ENCODE results near the gene CACNA1B. TPM values are rescaled to one million over a fixed set of nuclear protein-coding genes. Genes with fewer than 3 reads are reported as not detected.
A peak's percentile ranks its signal among the peaks of the same experiment; 100 is the strongest.
"Not testable (repeated sequence)": the region's sequence is repeated elsewhere in the genome, so short reads cannot be mapped to it uniquely, and the experiment has no call there.

Gene CACNA1B
- total RNA-seq, 1 donor from 2014 or later = 0.46 TPM

DNA sequence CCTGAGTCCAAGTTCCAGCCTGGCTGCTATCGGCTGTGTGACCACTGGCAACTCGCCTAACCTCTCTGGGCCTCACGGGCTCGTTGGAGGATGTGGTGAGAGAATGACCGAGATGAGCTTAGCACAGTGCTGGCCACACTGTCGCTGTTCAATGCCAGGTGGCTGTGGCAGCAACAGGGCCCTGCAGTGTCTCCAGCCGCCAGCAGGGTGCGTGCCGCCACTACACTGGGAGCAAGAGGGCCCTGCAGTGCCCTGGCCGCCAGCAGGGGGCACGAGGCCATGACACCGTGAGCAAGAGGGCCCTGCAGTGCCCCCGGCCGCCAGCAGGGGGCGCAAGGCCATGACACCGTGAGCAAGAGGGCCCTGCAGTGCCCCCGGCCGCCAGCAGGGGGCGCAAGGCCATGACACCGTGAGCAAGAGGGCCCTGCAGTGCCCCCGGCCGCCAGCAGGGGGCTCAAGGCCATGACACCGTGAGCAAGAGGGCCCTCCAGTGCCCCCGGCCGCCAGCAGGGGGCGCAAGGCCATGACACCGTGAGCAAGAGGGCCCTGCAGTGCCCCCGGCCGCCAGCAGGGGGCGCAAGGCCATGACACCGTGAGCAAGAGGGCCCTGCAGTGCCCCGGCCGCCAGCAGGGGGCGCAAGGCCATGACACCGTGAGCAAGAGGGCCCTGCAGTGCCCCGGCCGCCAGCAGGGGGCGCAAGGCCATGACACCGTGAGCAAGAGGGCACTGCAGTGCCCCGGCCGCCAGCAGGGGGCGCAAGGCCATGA is 248.7 kb downstream of the CACNA1B start:
- ATAC-seq (ENCODE audit: poor library complexity); intact Hi-C loops (cut with DNase I); DNase-seq: not testable (repeated sequence)

DNA sequence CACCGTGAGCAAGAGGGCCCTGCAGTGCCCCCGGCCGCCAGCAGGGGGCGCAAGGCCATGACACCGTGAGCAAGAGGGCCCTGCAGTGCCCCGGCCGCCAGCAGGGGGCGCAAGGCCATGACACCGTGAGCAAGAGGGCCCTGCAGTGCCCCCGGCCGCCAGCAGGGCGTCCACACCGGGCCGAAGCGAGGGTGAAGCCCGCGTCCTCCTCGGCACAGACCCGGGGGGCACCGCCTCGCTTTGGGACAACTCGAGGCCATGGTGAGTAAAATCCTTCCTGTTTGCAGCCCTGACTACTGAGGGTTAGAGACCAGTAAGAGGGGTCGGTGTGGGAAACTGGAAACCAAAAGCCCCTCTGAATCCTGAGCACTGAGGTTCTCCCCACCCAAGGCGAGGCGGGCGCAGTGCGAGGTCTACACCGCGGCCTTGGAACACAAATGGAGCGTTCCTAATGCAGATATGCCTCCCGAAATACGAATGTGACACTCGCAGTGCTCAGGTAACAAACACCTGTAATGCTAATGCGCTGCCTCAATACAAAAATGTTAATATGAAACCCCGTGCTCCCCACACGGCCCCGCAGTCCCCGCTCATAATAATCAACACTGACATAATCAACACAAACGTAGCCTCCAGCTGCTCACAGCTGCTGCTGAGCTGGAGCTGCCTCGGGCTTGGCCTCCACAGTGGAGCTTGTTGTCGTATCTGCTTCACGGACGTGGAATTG is 249.4 kb downstream of the CACNA1B start:
- ATAC-seq (ENCODE audit: poor library complexity); DNase-seq; intact Hi-C loops (cut with DNase I): not testable (repeated sequence)

DNA sequence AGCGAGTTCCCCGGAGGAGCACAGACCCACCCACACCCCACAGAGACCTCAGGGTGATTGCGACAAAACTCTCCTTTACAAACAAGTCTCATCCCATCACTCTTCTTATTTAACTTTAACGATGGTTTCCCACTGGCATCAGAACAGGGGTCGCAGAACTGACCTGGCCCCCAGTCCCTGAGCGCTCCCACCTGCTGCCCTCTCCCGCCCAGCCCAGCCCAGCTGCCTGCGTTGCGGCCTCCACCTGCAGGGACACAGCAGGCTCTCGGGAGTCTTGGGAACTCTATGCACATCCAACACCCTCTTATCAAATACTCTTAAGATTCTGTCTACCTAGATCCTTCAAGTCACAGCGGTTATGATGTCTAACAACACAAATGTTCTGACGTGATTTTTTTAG is 250.4 kb downstream of the CACNA1B start:
- intact Hi-C loops (cut with DNase I); DNase-seq; ATAC-seq (ENCODE audit: poor library complexity): not testable (repeated sequence)

DNA sequence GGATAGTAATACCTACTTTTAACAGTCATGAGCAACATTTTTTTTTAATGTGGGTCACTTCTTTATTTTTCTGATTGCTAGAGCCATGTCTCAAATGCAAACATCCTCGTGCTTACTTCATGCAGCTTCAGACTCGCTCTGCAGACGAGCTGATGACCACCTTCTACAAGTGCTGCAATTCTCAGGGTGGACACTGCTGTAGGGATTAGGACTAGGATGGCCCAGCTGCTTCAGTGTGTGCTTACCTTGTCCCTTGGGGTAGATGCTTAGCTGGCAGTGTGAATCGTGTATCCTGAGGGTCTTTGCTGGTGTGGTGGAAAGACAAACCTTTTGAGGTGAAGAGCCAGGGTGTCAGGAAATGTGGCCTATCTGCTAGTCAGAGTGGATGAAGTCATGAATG is 251.7 kb downstream of the CACNA1B start:
- ATAC-seq (ENCODE audit: poor library complexity); intact Hi-C loops (cut with DNase I); DNase-seq: not testable (repeated sequence)

DNA sequence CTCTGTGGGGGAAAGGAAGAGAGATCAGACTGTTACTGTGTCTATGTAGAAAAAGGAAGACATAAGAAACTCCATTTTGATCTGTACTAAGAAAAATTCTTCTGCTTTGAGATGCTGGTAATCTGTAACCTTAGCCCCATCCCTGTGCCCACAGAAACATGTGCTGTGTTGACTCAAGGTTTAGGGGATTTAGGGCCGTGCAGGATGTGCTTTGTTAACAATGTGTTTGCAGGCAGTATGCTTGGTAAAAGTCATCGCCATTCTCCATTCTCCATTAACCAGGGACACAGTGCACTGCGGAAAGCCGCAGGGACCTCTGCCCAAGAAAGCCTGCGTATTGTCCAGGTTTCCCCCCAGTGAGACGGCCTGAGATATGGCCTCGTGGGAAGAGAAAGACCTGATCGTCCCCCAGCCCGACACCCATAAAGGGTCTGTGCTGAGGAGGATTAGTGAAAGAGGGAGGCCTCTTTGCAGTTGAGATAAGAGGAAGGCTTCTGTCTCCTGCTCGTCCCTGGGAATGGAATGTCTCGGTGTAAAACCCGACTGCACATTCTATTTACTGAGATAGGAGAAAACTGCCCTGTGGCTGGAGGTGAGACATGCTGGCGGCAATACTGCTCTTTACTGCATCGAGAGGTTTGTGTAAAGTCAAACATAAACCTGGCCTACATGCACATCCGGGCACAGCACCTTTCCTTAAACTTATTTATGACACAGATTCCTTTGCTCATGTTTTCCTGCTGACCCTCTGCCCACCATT is 255.5 kb downstream of the CACNA1B start:
- DNase-seq; ATAC-seq (ENCODE audit: poor library complexity); intact Hi-C loops (cut with DNase I): not testable (repeated sequence)

DNA sequence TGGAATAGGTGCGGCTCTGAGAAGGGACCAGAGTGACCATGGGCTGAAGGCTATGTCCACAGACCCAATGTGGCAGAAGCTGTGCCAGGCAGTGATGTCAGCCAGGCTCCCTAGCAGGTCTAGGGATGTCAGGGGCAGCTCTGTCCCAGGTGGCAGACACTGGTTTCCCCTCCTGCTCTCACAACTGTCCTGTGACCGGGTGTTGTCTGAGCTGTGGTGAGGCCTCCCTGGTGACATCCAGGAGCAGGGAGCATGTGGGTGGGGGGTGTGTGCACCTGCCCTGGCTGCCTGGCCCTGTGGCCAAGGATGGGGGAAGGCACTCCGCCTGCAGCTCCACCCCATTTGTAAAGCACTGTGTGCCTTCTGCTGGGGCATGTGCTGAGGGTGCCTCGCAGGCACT is 257.0 kb downstream of the CACNA1B start:
- intact Hi-C loops (cut with DNase I); ATAC-seq (ENCODE audit: poor library complexity); DNase-seq: not testable (repeated sequence)

DNA sequence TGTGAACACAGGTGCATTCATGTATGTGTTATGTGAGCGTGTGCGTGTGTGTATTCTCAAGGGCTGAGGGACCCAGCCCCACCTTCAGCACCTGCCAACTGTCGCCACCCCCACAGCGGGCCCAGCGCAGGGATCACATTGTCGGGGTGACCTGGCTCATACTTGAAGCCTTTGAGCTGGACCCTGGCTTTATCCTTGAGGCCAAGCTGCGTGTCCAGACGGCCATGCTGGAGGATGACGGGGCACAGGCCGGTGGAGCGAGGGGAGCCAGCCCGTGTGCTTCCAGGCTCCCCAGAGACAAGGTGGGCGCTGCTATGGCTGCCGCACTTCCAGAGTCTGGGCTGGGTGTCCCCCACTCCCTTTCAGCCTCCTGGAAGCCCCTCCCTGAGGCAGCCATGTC is 261.5 kb downstream of the CACNA1B start:
- ATAC-seq (ENCODE audit: poor library complexity); intact Hi-C loops (cut with DNase I): not testable (repeated sequence)

DNA sequence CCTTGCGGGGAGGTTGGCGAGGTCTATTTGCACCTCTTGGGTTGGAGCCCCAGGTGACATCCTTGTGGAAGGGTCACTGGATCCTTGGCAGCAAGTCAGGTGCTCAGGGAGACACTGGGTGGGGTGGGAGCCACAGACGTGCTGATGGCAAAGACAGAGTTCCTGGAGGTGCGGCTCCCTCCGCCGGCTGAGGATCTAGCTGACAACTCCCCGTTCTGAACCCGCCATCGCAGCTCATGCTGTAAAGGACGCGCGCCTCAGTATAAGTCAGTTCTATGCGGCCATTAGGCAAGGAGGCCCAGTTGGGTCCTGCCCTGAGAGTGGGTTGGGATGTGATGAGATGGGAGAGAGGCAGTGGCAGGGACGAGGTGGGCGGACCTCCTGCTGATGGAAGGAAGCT is 263.4 kb downstream of the CACNA1B start:
- intact Hi-C loops (cut with DNase I); DNase-seq; ATAC-seq (ENCODE audit: poor library complexity): not testable (repeated sequence)

More for the DNA sequence above, 261.5 kb downstream of the CACNA1B start:
- DNase-seq = not testable (repeated sequence)

DNA sequence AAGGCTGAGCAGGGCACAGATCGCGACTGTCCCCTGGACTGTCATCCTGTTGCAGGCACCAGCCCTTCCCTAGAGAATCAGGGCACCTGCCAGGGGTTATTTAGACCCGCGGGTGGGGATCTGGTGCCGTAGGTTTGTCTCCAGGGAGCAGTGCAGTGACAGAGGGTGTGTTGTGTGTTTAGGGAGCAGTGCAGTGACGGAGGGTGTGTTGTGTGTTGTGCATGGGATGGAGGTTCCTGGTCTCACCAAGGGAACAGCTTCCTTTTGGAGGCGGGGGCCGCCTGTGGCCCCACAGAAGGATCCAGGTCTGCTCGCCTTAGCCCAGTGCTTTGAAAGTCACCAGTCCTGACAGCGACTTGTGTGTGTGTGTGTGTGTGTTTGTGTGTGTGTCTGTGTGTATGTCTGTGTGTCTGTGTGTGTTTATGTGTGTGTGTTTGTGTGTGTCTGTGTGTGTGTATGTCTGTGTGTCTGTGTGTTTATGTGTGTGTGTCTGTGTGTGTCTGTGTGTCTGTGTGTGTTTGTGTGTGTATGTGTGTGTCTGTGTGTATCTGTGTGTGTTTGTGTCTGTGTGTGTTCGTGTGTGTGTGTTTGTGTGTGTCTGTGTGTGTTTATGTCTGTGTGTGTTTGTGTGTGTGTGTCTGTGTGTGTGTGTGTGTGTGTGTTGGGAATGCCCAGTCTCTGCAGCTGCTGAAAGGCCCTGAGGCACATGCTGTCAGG is 265.1 kb downstream of the CACNA1B start:
- ATAC-seq (ENCODE audit: poor library complexity); DNase-seq; intact Hi-C loops (cut with DNase I): not testable (repeated sequence)

DNA sequence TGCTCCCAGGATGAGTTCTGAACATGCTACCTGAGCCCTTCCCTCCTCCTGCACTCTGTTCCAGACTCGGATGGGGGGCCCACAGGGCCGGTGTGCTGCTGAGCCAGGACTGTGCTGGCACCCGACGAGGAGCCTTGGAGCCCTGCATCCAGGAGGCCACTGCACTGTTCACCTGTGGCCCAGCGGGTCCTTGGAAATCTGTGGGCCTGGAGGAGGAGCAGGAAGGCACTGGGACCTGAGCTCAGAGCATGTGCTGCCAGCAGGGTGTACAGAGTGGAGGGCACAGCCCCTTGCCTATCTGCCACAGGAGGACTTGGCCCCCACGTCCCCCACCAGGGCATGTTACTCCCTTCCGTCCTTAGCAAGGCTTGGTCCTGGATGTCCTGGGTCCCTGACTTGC is 265.9 kb downstream of the CACNA1B start:
- intact Hi-C loops (cut with DNase I); ATAC-seq (ENCODE audit: poor library complexity); DNase-seq: not testable (repeated sequence)

DNA sequence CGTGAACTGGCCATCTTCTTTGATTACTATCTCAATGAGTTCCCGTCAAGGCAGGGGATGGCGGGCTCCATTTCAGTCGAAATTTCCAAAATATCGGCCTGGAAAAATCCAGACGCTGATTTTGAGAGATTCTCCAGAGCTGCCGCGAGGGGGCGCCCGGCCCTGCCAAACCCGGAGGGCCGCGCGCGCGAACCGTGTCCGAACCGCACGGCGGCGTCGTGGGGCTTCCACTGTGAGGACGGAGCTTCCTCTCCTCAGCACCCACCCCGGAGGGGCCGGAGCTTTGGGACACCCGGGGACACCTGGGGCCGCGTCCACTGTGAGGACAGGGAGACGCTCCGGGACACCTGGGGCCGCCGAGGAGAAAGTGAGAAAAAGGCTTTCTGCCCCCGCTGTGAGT is 270.0 kb downstream of the CACNA1B start:
- ATAC-seq (ENCODE audit: poor library complexity); DNase-seq; intact Hi-C loops (cut with DNase I): not testable (repeated sequence)

DNA sequence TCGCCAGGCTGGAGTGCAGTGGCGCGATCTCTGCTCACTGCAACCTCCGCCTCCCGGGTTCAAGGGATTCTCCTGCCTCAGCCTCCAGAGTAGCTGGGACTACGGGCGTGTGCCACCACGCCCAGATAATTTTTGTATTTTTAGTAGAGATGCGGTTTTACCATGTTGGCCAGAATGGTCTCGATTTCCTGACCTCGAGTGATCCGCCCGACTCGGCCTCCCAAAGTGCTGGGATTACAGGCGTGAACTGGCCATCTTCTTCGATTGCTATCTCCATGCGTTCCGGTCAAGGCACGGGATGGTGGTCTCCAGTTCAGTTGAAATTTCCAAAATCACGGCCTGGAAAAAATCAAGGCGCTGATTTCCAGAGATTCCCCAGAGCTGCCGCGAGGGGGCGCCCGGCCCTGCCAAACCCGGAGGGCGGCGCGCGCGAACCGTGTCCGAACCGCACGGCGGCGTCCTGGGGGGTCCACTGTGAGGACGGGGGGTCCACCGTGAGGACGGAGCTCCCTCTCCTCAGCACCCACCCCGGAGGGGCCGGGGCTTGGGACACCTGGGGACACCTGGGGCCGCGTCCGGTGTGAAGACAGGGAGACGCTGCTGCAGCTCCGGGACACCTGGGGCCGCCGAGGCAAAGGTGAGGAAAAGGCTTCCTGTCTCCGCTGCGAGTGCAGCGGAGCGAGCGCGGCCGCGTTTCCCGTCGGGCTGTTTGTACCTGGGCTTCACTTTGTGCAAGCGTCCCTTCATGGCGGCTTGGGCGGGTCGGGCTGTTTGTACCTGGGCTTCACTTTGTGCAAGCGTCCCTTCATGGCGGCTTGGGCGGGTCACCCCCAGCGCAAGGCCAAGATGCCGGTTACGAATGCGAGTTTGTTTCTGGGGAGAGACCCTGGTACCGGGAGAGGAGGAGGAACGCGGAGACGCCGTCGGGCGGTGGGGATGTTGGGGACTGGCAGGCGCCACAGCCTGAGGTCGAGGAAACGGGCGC is 272.4 kb downstream of the CACNA1B start:
- intact Hi-C loops (cut with DNase I) = not testable (repeated sequence)
- ATAC-seq (ENCODE audit: poor library complexity) = peak; percentile 49
- DNase-seq = peak; percentile 56

DNA sequence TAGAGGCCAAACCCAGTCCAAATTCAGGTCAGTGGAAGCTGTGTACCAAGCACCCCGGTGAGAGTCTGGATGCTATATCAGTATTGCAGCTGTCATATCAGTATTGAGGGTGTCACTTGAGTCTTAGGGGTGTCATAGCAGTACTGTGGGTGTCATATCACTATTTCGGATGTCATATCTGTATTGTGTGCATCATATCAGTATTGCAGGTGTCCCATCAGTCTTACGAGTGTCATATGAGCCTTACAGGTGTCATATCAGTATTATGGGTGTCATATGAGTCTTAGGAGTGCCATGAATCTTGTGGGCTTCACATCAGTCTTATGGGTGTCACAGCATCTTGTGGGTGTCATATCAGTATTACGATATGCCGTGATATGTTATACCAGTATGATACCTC is 278.2 kb downstream of the CACNA1B start:
- intact Hi-C loops (cut with DNase I); ATAC-seq (ENCODE audit: poor library complexity); DNase-seq: not testable (repeated sequence)

DNA sequence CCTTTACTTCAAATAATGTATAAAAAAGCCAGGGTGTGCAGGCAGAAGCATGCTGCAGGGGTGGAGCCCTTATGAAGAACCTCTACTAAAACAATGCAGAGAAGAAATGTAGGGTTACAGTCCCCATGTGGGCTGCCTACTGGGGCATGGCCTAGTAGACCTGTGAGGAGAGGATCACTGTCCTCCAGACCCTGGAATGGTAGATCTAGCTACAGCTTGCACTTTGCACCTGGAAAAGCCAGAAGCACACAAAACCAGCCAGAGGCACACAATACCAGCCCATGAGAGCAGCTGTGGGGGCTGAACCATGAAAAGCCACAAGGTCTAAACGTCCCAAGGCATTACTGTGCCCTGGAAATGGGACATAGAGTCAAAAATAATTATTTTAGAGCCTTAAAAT is 289.2 kb downstream of the CACNA1B start:
- intact Hi-C loops (cut with DNase I); DNase-seq; ATAC-seq (ENCODE audit: poor library complexity): not testable (repeated sequence)
